WTC11 (cell line): Measurements from ENCODE around the gene RITA1. TPM values are rescaled to one million over a fixed set of nuclear protein-coding genes. Genes with fewer than 3 reads are reported as not detected.

Experiments
- ARID4B ChIP-seq: sonication (generic); formaldehyde crosslinking; IDR thresholded peaks from 2 replicates; pipeline ENCODE4 v1.8.0; 2023; ENCODE audit warnings: missing genetic modification reagents, mild to moderate bottlenecking, borderline replicate concordance
- ATF1 ChIP-seq: sonication (generic); formaldehyde crosslinking; IDR thresholded peaks from 2 replicates; pipeline ENCODE4 v1.8.1; 2023; ENCODE audit warnings: mild to moderate bottlenecking, moderate library complexity, missing genetic modification reagents
- CBFB ChIP-seq: sonication (generic); formaldehyde crosslinking; IDR thresholded peaks from 2 replicates; pipeline ENCODE4 v1.8.1; 2022; ENCODE audit warnings: mild to moderate bottlenecking, low read depth, missing genetic modification reagents
- ERG ChIP-seq: fragments of 250-450 bp; sonication (Bioruptor Pico); IDR thresholded peaks from 2 replicates; pipeline ENCODE4 v1.8.0; 2021; ENCODE audit warnings: mild to moderate bottlenecking
- ETV6 ChIP-seq: sonication (generic); formaldehyde crosslinking; IDR thresholded peaks from 2 replicates; pipeline ENCODE4 v1.8.1; 2022; ENCODE audit warnings: mild to moderate bottlenecking, missing genetic modification reagents
- GABPB1 ChIP-seq: sonication (generic); formaldehyde crosslinking; IDR thresholded peaks from 2 replicates; pipeline ENCODE4 v1.8.1; 2023; ENCODE audit warnings: mild to moderate bottlenecking, missing genetic modification reagents
- GRHL2 ChIP-seq: fragments of 250-450 bp; sonication (Bioruptor Pico); IDR thresholded peaks from 2 replicates; pipeline ENCODE4 v1.8.0; 2022; ENCODE audit warnings: mild to moderate bottlenecking, moderate library complexity; ENCODE audit not compliant: insufficient replicate concordance, severe bottlenecking
- HMGXB4 ChIP-seq: sonication (generic); formaldehyde crosslinking; IDR thresholded peaks from 2 replicates; pipeline ENCODE4 v1.8.1; 2023; ENCODE audit warnings: mild to moderate bottlenecking, moderate library complexity, missing genetic modification reagents
- IRF1 ChIP-seq: sonication (generic); formaldehyde crosslinking; IDR thresholded peaks from 2 replicates; pipeline ENCODE4 v1.8.0; 2023; ENCODE audit warnings: missing genetic modification reagents
- NFE2L1 ChIP-seq: sonication (generic); formaldehyde crosslinking; IDR thresholded peaks from 2 replicates; pipeline ENCODE4 v1.8.1; 2023; ENCODE audit warnings: missing genetic modification reagents
- NFYB ChIP-seq: sonication (generic); formaldehyde crosslinking; conservative IDR thresholded peaks from 2 replicates; pipeline ENCODE4 v1.8.0; 2022; ENCODE audit warnings: low read depth, missing genetic modification reagents
- NR2C2 ChIP-seq: sonication (generic); formaldehyde crosslinking; IDR thresholded peaks from 2 replicates; pipeline ENCODE4 v1.8.0; 2022; ENCODE audit warnings: mild to moderate bottlenecking, missing genetic modification reagents
- SOX15 ChIP-seq: fragments of 250-450 bp; sonication (Bioruptor Pico); IDR thresholded peaks from 2 replicates; pipeline ENCODE4 v1.9.0; 2021; ENCODE audit warnings: mild to moderate bottlenecking
- SP1 ChIP-seq: sonication (generic); formaldehyde crosslinking; conservative IDR thresholded peaks from 2 replicates; pipeline ENCODE4 v1.8.1; 2022; ENCODE audit warnings: missing genetic modification reagents
- STAT6 ChIP-seq: sonication (generic); formaldehyde crosslinking; conservative IDR thresholded peaks from 2 replicates; pipeline ENCODE4 v1.8.1; 2023; ENCODE audit warnings: mild to moderate bottlenecking, low read depth, missing genetic modification reagents, moderate library complexity
- TEAD1 ChIP-seq: sonication (generic); formaldehyde crosslinking; IDR thresholded peaks from 2 replicates; pipeline ENCODE4 v1.8.0; 2022; ENCODE audit warnings: mild to moderate bottlenecking, missing genetic modification reagents
- TEAD4 ChIP-seq: sonication (generic); formaldehyde crosslinking; IDR thresholded peaks from 2 replicates; pipeline ENCODE4 v1.8.0; 2022; ENCODE audit warnings: mild to moderate bottlenecking, missing genetic modification reagents
- TP53 ChIP-seq: sonication (generic); formaldehyde crosslinking; IDR thresholded peaks from 2 replicates; pipeline ENCODE4 v1.8.1; 2023; ENCODE audit warnings: mild to moderate bottlenecking, missing genetic modification reagents
- ZBTB21 ChIP-seq: sonication (generic); formaldehyde crosslinking; IDR thresholded peaks from 2 replicates; pipeline ENCODE4 v1.8.1; 2023; ENCODE audit warnings: mild to moderate bottlenecking, missing genetic modification reagents, borderline replicate concordance
- ZBTB43 ChIP-seq: sonication (generic); formaldehyde crosslinking; IDR thresholded peaks from 2 replicates; pipeline ENCODE4 v1.8.1; 2023; ENCODE audit warnings: mild to moderate bottlenecking, missing genetic modification reagents
- ZNF281 ChIP-seq: sonication (generic); formaldehyde crosslinking; IDR thresholded peaks from 2 replicates; pipeline ENCODE4 v1.8.0; 2023; ENCODE audit warnings: mild to moderate bottlenecking, missing genetic modification reagents
- ZNF317 ChIP-seq: sonication (generic); formaldehyde crosslinking; IDR thresholded peaks from 2 replicates; pipeline ENCODE4 v1.8.1; 2023; ENCODE audit warnings: low read depth, mild to moderate bottlenecking, moderate library complexity, missing genetic modification reagents, borderline replicate concordance
- total RNA-seq: library from RNA; stranded (reverse); gene quantifications from 3 replicates; pipeline ENCODE4 v1.2.3, GENCODE V29; 2021

RITA1 gene
- total RNA-seq, 1 experiment from 2014 or later: 29.3 TPM

GRCh38 chr12:113154351-113154973 lies 31.1 kb upstream of the RITA1 start (continued):
- 0 out of 2 replicates have a peak, but pooled peaks have one; percentile 29 for TF ChIP-seq ZNF281 (CRISPR knock-in tag)
- peak; percentile 96 for TF ChIP-seq HMGXB4
- no peak for TF ChIP-seq ZBTB43 (CRISPR knock-in tag)
- TF ChIP-seq IRF1 (CRISPR knock-in tag): no peak
- 0 out of 2 replicates have a peak, but pooled peaks have one; percentile 32 for TF ChIP-seq NFE2L1 (CRISPR knock-in tag)
- no peak for TF ChIP-seq SOX15
- TF ChIP-seq NR2C2 (CRISPR knock-in tag): 0 out of 2 replicates have a peak, but pooled peaks have one; percentile 22
- no peak for TF ChIP-seq GABPB1 (CRISPR knock-in tag)
- no peak for TF ChIP-seq STAT6
- peak; percentile 42; the same call in 1 of the 2 replicates for TF ChIP-seq ZBTB21 (CRISPR knock-in tag)
- no peak for TF ChIP-seq CBFB (CRISPR knock-in tag)
- no peak for TF ChIP-seq ZNF317 (CRISPR knock-in tag)
- TF ChIP-seq ETV6 (CRISPR knock-in tag): 0 out of 2 replicates have a peak, but pooled peaks have one; percentile 61
- no peak for TF ChIP-seq ERG
- peak; percentile 73 for TF ChIP-seq SP1 (CRISPR knock-in tag)
- 0 out of 2 replicates have a peak, but pooled peaks have one; percentile 61 for TF ChIP-seq ATF1 (CRISPR knock-in tag)
- 0 out of 2 replicates have a peak, but pooled peaks have one; percentile 77 for TF ChIP-seq TP53 (CRISPR knock-in tag)
- peak; percentile 34; the same call in 1 of the 2 replicates for TF ChIP-seq TEAD1 (CRISPR knock-in tag)
- TF ChIP-seq ARID4B (CRISPR knock-in tag): 0 out of 2 replicates have a peak, but pooled peaks have one; percentile 66
- TF ChIP-seq NFYB (CRISPR knock-in tag): no peak
- no peak for TF ChIP-seq GRHL2 (CRISPR knock-in tag)
- TF ChIP-seq TEAD4 (CRISPR knock-in tag): no peak
